ENCODE measurements around the gene PKN3.
A peak's percentile ranks its signal among the peaks of the same experiment; 100 is the strongest.
"Not testable (repeated sequence)": the region's sequence is repeated elsewhere in the genome, so short reads cannot be mapped to it uniquely, and the experiment has no call there.

PKN3 gene

DNA sequence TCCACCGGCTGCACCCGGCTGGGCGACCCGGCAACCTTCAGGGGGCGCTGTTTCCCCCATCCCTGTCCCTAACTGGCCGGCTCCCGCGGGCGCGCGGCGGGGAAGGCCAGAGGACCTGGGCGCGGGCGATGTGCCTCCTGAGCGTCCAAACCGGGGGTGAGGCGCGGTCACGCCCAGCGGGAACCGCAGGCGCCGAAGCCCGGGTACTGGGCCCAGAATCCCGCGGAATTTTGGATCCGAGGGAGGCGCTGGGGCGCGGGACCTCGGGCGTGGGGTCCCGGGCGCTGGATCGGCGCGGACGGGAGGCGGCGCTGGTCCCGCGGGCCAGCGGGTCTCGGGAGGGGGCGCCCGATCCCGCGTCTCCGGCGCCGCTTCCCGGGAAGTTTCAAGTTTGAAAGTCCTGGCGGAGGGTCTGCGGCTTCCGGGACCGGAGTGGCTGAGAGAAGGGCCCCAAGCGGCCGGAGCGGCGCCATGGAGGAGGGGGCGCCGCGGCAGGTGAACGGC, at the start of gene PKN3:
TSS of gene PKN3 (plus strand) at position 59 of the 504 bp plus-strand sequence. CDS start at position 472, 413 bp downstream.
- Histone ChIP-seq H3K27ac (ENCODE audit: low read depth, low read length) (peak within 1 kb of the TSS; percentile 74; the same call in 1 of the 2 replicates), H3K9me3 (ENCODE audit: control insufficient read depth, insufficient read depth, low read depth, low read length) (no peaks in the 10 kb centered on the region), H3K4me3 (ENCODE audit: low read depth, low read length) (peak within 1 kb of the TSS; percentile 96), H3K27me3 (ENCODE audit: control insufficient read depth, insufficient read depth, low read length) (no peaks in the 10 kb centered on the region), H3K9ac (ENCODE audit: low read length) (peak within 1 kb of the TSS; percentile 81), H3K4me1 (ENCODE audit: control insufficient read depth, insufficient read depth, low read length) (peaks cover 7% of the 10 kb centered on the region), H3K36me3 (ENCODE audit: control insufficient read depth, insufficient read depth, low read length) (peaks cover 21% of the 10 kb centered on the region)

DNA sequence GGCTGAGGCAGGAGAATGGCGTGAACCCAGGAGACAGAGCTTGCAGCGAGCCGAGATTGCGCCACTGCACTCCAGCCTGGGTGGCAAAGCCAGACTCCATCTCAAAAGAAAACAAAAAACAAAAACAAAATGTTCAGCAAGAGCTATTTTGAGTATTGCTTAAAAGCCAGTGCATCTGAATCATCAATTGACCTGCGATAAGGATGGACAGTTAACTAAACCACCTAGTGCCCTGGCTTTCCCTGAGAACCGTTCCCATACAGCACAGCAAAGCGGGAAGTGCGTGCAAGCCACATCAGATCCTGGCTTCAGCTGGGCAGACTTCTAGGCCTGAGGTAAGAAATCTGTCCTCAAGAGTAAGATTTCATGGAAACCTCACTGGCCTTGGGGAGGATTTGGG, 48.4 kb upstream of the PKN3 start:
- Histone ChIP-seq H3K27ac (ENCODE audit: low read depth, low read length) (no peak overlapping the region), H3K9ac (ENCODE audit: low read length) (no peak overlapping the region), H3K27me3 (ENCODE audit: control insufficient read depth, insufficient read depth, low read length) (no peaks in the 10 kb centered on the region), H3K4me1 (ENCODE audit: control insufficient read depth, insufficient read depth, low read length) (no peaks in the 10 kb centered on the region), H3K4me3 (ENCODE audit: low read depth, low read length) (no peak overlapping the region), H3K9me3 (ENCODE audit: control insufficient read depth, insufficient read depth, low read depth, low read length) (no peaks in the 10 kb centered on the region), H3K36me3 (ENCODE audit: control insufficient read depth, insufficient read depth, low read length) (peaks cover 5% of the 10 kb centered on the region)

GRCh38 chr9:128654481-128654880, 47.8 kb upstream of the PKN3 start:
- no peak overlapping the region for H3K27ac ChIP-seq (ENCODE audit: low read depth, low read length)
- no peaks in the 10 kb centered on the region for H3K4me1 ChIP-seq (ENCODE audit: control insufficient read depth, insufficient read depth, low read length)
- no peak overlapping the region for H3K4me3 ChIP-seq (ENCODE audit: low read depth, low read length)
- H3K9me3 ChIP-seq (ENCODE audit: control insufficient read depth, insufficient read depth, low read depth, low read length): no peaks in the 10 kb centered on the region
- H3K36me3 ChIP-seq (ENCODE audit: control insufficient read depth, insufficient read depth, low read length): peaks cover 5% of the 10 kb centered on the region
- no peak overlapping the region for H3K9ac ChIP-seq (ENCODE audit: low read length)
- no peaks in the 10 kb centered on the region for H3K27me3 ChIP-seq (ENCODE audit: control insufficient read depth, insufficient read depth, low read length)

DNA sequence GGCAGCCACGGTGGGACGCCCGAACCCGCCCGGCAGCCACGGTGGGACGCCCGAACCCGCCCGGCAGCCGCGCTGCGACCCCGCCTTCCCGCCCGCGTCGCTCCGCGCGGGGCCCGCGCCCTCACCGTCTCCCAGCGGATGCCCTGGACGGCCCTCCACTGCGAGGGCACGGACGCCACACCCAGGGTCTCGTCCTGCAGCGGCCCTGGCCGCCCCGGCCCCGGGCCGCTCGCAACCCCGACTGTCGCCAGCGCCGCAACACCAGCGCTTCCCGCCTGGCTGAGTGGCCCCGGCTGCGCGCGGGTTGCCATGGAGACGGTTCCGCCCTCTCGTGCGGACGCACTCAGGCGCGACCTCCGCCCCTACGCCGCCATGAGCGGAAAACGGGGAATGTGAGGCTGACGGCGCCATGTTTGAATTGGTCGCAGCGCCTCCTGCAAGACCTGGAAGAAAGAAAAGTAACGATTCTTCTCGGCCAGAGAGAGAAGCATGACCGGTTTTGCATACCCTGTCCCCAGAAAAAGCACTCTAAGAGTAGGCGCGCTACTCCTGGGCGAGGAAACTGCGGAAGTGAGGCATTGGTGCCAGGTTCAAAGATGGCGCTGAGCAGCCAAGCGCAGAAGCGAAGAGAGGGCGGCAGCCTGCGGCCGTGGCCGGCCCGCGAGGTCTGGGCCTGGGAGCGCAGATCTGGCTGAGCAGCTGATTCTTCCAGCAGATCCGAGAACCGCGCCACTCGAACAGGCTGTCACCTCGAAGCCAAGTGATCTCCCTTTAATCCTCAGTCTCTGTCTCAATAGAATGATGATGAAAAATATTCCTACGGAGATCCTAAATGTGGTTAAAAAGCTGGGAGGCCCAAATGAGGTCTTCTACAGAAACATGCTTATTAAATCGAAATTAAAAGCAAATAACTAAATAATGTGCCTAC, 45.6 kb upstream of the PKN3 start, which contains the start of gene DYNC2I2:
TSS of gene DYNC2I2 (minus strand) at position 432 of the 928 bp plus-strand sequence. CDS start at position 311, 121 bp downstream.
- peak within 1 kb of the TSS; percentile 100 for H3K27ac ChIP-seq (ENCODE audit: low read depth, low read length)

DNA sequence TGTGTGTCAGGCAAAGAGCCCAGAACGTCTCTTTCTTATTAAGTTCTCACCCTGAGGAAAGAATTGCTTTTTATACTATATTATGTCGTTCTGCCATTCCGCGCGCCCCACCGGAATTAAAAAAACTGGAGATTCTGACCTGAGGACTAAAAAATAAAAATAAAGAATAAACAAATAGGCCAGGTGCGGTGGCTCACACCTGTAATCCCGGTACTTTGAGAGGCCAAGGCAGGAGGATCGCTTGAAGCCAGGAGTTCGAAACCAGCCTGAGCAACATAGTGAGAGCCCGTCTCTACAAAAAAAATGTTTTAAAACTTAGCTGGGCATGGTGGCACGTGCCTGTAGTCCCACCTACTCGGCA, 45.0 kb upstream of the PKN3 start:
- Histone ChIP-seq H3K36me3 (ENCODE audit: control insufficient read depth, insufficient read depth, low read length) (peaks cover 5% of the 10 kb centered on the region), H3K9me3 (ENCODE audit: control insufficient read depth, insufficient read depth, low read depth, low read length) (no peaks in the 10 kb centered on the region), H3K4me3 (ENCODE audit: low read depth, low read length) (peak overlapping the region; percentile 96), H3K4me1 (ENCODE audit: control insufficient read depth, insufficient read depth, low read length) (no peaks in the 10 kb centered on the region), H3K27ac (ENCODE audit: low read depth, low read length) (peak overlapping the region; percentile 100), H3K27me3 (ENCODE audit: control insufficient read depth, insufficient read depth, low read length) (no peaks in the 10 kb centered on the region), H3K9ac (ENCODE audit: low read length) (peak overlapping the region; percentile 100)

More for the DNA sequence above, 45.6 kb upstream of the PKN3 start, which contains the start of gene DYNC2I2:
- H3K4me1 ChIP-seq (ENCODE audit: control insufficient read depth, insufficient read depth, low read length): no peaks in the 10 kb centered on the region
- peaks cover 5% of the 10 kb centered on the region for H3K36me3 ChIP-seq (ENCODE audit: control insufficient read depth, insufficient read depth, low read length)
- no peaks in the 10 kb centered on the region for H3K9me3 ChIP-seq (ENCODE audit: control insufficient read depth, insufficient read depth, low read depth, low read length)
- peak within 1 kb of the TSS; percentile 96 for H3K4me3 ChIP-seq (ENCODE audit: low read depth, low read length)
- peak within 1 kb of the TSS; percentile 100 for H3K9ac ChIP-seq (ENCODE audit: low read length)
- no peaks in the 10 kb centered on the region for H3K27me3 ChIP-seq (ENCODE audit: control insufficient read depth, insufficient read depth, low read length)

- Histone ChIP-seq H3K27ac (ENCODE audit: low read depth, low read length) (no peak overlapping the region), H3K9me3 (ENCODE audit: control insufficient read depth, insufficient read depth, low read depth, low read length) (no peaks in the 10 kb centered on the region), H3K4me1 (ENCODE audit: control insufficient read depth, insufficient read depth, low read length) (no peaks in the 10 kb centered on the region), H3K36me3 (ENCODE audit: control insufficient read depth, insufficient read depth, low read length) (peaks cover 5% of the 10 kb centered on the region), H3K4me3 (ENCODE audit: low read depth, low read length) (no peak overlapping the region), H3K9ac (ENCODE audit: low read length) (no peak overlapping the region), H3K27me3 (ENCODE audit: control insufficient read depth, insufficient read depth, low read length) (no peaks in the 10 kb centered on the region)
Observed at GRCh38 chr9:128657796-128658195, 44.5 kb upstream of the PKN3 start.

GRCh38 chr9:128666481-128666941, 35.8 kb upstream of the PKN3 start:
- H3K9me3 ChIP-seq (ENCODE audit: control insufficient read depth, insufficient read depth, low read depth, low read length); H3K27ac ChIP-seq (ENCODE audit: low read depth, low read length); H3K4me1 ChIP-seq (ENCODE audit: control insufficient read depth, insufficient read depth, low read length); H3K27me3 ChIP-seq (ENCODE audit: control insufficient read depth, insufficient read depth, low read length); H3K4me3 ChIP-seq (ENCODE audit: low read depth, low read length); H3K9ac ChIP-seq (ENCODE audit: low read length); H3K36me3 ChIP-seq (ENCODE audit: control insufficient read depth, insufficient read depth, low read length): not testable (repeated sequence)

DNA sequence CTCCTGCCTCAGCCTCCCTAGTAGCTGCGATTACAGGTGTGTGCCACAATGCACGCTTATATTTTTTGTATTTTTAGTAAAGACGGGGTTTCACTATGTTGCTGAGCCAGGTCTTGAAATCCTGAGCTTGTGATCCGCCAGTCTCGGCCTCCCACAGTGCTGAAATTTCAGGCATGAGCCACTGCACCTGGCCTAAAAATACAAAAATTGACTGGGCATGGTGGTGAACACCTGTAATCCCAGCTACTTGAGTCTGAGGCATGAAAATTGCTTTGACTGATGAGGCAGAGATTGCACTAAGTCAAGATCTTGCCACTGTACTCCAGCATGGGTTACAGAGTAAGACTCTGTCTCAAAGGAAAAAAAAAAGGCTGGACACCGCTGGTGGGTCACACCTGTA, 32.5 kb upstream of the PKN3 start:
- no peak overlapping the region for H3K27ac ChIP-seq (ENCODE audit: low read depth, low read length)
- H3K4me3 ChIP-seq (ENCODE audit: low read depth, low read length): no peak overlapping the region
- no peaks in the 10 kb centered on the region for H3K36me3 ChIP-seq (ENCODE audit: control insufficient read depth, insufficient read depth, low read length)
- H3K27me3 ChIP-seq (ENCODE audit: control insufficient read depth, insufficient read depth, low read length): no peaks in the 10 kb centered on the region
- no peaks in the 10 kb centered on the region for H3K9me3 ChIP-seq (ENCODE audit: control insufficient read depth, insufficient read depth, low read depth, low read length)
- H3K9ac ChIP-seq (ENCODE audit: low read length): no peak overlapping the region
- H3K4me1 ChIP-seq (ENCODE audit: control insufficient read depth, insufficient read depth, low read length): no peaks in the 10 kb centered on the region

- Histone ChIP-seq H3K36me3 (ENCODE audit: control insufficient read depth, insufficient read depth, low read length) (no peaks in the 10 kb centered on the region), H3K27ac (ENCODE audit: low read depth, low read length) (no peak overlapping the region), H3K9me3 (ENCODE audit: control insufficient read depth, insufficient read depth, low read depth, low read length) (no peaks in the 10 kb centered on the region), H3K4me3 (ENCODE audit: low read depth, low read length) (no peak overlapping the region), H3K27me3 (ENCODE audit: control insufficient read depth, insufficient read depth, low read length) (no peaks in the 10 kb centered on the region), H3K9ac (ENCODE audit: low read length) (no peak overlapping the region), H3K4me1 (ENCODE audit: control insufficient read depth, insufficient read depth, low read length) (no peaks in the 10 kb centered on the region)
Observed at GRCh38 chr9:128675382-128675781, 26.9 kb upstream of the PKN3 start.

DNA sequence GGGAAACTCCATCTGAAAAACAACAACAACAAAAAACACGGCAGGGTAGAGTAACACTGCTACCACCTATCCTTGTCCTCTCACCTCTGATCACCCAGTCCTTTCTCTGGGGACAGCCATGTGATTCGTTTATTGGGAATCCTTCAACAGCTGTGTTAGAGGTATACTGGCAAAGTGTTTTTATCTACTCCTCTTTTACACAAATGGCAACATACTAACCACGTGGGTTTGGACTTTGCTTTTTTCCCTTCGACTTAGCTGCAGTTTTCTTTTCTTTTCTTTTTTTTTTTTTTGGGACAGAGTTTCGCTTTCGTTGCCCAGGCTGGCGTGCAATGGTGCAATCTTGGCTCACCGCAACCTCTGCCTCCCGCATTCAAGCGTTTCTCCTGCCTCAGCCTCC, 24.5 kb upstream of the PKN3 start:
- no peaks in the 10 kb centered on the region for H3K27me3 ChIP-seq (ENCODE audit: control insufficient read depth, insufficient read depth, low read length)
- H3K4me3 ChIP-seq (ENCODE audit: low read depth, low read length): no peak overlapping the region
- H3K9ac ChIP-seq (ENCODE audit: low read length): no peak overlapping the region
- no peaks in the 10 kb centered on the region for H3K36me3 ChIP-seq (ENCODE audit: control insufficient read depth, insufficient read depth, low read length)
- H3K9me3 ChIP-seq (ENCODE audit: control insufficient read depth, insufficient read depth, low read depth, low read length): peaks cover 2% of the 10 kb centered on the region; the same call in 1 of the 2 replicates
- no peak overlapping the region for H3K27ac ChIP-seq (ENCODE audit: low read depth, low read length)
- H3K4me1 ChIP-seq (ENCODE audit: control insufficient read depth, insufficient read depth, low read length): no peaks in the 10 kb centered on the region
